ENCODE measurements around the gene HTR1D.
"Not testable (repeated sequence)": the region's sequence is repeated elsewhere in the genome, so short reads cannot be mapped to it uniquely, and the experiment has no call there.

The HTR1D gene

DNA sequence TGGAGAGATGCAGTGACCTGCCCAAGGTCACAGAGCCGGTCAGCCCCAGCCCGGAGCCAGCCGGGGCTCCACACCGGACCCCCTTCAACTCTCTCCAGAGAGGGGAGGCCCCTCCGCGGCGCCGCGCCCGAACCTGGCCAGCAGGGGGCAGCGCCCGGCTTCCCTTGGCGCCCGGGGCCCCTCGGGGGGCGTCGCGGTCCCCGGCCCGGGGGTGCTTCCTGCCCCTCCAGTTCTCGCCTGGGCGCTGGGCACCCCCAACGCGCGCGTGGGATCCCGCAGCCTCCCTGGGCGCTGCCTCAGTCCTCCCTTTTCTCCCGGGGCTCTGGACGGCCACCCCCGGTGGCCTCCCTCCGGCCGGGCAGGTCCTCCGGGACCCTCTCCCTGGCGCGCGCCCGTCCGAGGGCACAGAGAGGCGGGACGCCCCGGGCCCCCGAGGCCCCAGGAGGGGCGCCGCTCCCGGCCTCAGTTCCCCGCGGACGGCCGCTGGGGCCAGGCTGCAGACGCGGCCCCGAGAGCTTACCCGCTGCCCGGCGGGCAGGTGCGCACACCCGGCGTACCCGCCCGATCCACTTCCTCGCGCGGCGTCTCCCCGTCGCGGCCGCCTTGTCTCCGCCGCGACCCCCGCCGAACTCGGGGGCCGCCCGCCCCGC is 406 bp downstream of the HTR1D start:
- no peak for DNase-seq (ENCODE audit: low read depth)

DNA sequence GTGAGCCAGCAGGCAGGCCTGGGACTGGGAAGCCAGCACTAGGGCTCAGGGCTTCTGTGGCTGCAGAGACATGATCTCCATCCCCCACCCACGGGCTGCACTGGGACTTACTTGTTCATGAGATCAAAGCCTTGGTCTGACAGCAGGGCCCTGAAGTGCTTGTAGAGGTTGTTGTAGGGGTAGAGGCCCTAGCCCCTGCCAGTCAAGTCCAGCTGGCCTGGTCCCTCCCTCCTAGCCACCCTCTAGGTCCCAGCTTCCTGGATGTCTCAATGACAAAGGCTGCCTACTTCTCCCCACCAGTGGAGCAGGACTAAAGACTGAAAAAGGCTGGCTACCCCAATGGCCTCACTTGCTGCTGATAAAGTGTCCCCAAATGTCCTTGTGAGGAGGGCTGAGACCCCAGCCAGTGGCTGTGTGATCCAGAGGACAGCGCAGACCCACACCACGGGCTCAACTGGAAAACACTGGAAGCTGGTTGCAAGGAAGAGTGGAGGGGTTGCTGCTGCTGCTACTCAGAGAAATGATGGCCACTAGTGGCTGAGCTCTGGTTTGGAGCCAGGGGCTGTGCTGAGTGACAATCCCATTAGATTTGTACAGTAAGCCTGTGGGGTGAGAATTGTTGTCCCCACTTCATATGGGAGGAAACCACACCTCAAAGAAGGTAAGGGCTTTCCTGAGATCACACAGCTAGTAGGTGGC is 1.4 kb downstream of the HTR1D start:
- DNase-seq (ENCODE audit: low read depth): no peak

DNA sequence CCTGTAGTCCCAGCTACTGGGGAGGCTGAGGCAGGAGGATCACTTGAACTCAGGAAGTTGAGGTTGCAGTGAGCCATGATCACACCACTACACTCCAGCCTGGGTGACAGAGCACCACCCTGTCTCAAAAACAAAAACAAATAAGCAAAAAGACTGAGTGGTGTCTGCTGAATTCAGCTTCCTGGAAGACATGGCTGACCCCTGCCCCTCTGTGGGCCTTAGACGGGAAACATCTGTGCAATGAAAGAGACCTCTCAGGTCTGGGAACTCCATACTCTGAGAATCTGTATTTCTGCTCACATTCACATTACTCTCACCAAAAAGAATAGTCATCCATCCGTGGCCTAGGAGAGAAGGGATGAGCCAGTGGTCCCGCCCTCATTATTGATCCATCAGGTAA is 2.0 kb downstream of the HTR1D start:
- no peak for DNase-seq (ENCODE audit: low read depth)

DNA sequence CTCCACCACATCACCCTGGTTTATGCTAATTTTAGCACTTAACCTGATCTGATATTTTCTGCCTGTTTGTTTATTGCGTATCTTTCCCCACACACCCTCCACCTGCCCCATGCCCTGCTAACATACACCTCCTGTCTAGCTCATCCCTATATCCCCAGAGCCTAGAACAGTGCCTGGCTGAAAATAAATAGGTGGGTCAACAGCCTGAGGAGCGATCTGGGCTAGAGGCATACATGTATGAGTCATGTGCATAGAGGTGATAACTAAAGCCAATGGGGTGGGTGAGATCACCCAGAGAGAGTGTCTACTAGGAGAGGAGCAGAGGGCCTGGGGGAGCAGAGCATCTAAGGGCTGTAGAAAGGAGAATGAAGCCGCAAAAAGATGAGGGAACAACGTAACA is 2.7 kb downstream of the HTR1D start:
- DNase-seq (ENCODE audit: low read depth): no peak

DNA sequence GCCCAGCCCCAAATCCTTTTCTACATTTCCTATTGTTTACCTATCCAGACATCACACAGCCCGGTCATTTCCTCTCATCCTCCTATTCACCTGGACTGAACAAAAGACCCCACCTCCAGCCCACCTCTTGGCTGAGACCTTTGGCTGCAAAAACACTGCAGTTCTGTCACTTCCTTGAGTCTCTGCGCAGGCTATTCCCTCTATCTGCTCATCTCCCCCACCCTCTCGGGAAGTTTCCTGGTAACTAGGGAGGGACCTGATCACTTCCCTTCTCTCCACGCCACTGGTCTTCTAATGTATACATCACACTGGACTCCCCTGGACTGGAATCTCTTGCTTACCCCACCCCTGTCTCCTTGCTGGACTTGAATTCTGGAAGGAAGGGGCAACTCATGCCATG is 5.3 kb downstream of the HTR1D start:
- no peak for DNase-seq (ENCODE audit: low read depth)

DNA sequence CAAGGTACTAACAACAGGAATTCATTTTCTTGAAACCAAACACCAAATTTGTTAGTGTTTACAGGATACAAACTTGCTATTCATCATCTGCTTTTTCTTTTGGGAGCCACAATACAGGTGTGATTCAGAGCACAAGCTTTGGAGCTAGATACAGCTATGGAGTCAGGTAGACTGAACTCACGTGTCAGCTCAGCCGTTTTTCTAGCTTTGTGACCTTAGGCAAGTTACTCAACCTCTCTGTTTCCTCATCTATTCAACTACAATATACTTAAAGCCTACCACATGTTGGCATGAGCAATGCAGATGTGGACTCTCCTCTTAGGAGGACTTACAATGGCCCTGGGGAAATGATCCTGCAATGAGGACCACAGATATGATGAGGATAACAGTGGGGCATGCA is 6.3 kb downstream of the HTR1D start:
- no peak for DNase-seq (ENCODE audit: low read depth)

DNA sequence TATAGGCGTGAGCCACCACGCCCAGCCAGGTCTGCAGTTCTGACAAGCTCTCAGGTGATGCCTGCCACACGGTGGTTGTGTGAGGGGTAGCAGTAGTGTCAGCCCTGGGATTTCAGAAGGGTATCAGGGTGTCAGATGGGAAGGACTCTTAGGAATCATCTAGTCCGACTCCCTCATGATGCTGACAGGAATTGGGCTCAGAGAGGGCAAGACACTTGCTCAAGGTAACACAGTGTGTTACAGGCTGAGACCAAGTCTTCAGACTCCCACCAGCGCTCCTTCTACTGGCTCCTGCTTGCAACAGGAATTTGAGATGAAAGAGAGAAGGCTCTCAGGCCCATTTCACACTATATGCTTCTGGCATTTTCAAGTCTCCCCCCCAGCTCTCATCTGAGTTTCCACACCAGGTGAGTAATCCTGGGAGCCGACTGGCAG is 6.9 kb downstream of the HTR1D start:
- no peak for DNase-seq (ENCODE audit: low read depth)

DNA sequence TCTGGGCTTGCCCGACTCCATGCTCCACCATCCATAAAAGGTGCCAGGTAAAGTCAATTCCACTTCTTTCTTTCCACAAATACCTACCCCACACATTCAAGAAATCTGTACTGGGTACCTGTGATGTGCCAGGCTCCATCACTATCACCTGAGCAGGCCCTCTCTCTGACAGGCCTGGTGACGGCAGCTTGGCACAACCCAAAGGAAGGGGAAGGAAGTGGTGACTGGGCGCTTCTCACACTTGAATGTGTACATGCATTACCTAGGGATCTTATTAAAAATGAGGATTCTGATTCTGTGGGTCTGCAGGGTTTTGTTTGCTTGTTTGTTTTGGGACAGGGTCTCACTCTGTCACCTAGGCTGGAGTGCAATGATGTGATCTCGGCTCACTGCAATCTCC is 7.5 kb downstream of the HTR1D start:
- no peak for DNase-seq (ENCODE audit: low read depth)

DNA sequence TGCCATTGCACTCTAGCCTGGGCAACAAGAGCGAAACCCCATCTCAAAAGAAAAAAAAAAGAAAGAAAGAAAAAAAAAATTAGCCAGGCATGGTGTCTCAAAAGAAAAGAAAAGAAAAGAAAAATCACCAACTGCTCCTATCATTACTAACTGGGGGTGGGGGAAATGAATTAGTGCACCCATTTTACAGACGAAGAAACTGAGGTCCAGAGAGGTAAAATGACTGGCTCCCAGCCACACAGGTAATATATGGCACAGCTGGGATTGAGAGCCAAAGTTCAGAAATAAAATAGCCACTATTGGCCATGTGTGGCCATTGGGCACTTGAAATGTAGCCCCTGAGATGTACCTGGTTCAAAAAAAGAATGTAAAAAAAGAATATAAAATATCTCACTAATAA is 8.8 kb downstream of the HTR1D start:
- no peak for DNase-seq (ENCODE audit: low read depth)

DNA sequence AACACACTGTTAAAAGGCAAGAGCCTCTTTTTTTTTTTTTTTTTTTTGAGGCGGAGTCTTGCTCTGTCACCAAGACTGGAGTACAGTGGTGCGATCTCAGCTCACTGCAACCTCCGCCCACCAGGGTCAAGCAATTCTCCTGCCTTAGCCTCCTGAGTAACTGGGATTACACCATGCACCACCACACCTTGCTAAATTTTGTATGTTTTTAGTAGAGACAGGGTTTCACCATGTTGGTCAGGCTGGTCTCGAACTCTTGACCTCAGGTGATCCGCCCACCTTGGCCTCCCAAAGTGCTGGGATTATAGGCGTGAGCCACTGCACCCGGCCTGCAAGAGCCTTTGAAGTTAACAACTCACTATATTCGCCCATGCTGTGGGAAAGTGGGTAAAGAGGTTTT is 9.6 kb downstream of the HTR1D start:
- not testable (repeated sequence) for DNase-seq (ENCODE audit: low read depth)

DNA sequence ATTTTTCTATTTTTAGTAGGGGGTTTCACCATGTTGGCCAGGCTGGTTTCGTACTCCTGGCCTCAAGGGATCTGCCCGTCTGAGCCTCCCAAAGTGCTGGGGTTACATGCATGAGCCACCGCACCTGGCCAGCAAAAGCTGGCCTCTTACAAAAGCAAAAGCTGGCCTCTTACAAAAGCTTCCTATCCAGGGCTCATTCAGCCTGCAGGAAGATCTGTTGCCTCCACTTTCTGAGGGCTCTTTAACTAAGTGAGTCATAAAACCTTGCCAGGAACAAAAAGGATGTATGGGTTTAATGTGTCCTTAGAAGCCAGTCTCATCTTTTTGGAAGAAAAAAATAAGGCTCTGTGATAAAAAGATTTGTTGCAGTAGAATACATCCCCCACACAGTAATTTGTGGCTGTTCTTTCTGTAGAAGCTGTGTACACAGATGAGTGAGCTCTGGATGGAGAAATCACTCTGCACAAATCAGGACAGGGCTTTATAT is 15.0 kb downstream of the HTR1D start:
- DNase-seq (ENCODE audit: low read depth): no peak

DNA sequence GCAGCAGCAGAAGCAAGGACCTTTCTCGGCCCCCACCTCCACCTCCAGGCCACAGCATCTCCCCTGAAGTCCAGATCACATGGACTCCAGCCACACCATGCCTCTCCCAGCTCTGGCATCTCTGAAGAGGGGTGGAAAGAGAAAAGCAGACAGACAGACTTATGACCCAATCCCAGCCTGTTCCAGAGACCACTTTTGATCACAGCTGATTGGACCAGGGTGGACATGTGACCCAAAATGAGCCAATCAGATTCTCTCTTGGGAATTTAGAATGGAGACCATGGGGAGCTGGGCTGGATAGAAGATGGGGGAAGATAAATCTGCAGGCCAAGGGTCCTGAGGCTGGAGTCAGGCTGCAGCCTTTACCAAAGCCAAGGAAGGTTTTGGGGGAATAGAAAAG is 16.4 kb downstream of the HTR1D start:
- no peak for DNase-seq (ENCODE audit: low read depth)

DNA sequence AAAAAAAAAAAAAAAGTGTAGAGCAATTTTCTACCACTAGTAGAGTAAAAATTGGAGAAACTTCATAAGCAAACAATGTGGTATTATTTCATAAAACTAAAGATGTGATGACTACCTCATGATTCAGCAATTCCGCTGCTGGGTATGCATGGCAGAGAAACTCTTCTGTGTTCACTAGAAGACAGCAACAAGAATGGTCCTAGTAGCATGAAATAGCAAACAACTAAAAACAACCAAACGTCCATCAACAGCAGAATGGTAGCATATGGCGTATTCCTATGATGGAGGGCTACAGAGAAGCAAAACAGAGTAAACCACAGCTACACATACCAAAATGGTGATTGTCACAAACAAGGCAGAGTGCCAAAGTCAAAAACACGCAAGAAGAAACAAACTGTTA is 18.9 kb downstream of the HTR1D start:
- peak; percentile 86 for DNase-seq (ENCODE audit: low read depth)

DNA sequence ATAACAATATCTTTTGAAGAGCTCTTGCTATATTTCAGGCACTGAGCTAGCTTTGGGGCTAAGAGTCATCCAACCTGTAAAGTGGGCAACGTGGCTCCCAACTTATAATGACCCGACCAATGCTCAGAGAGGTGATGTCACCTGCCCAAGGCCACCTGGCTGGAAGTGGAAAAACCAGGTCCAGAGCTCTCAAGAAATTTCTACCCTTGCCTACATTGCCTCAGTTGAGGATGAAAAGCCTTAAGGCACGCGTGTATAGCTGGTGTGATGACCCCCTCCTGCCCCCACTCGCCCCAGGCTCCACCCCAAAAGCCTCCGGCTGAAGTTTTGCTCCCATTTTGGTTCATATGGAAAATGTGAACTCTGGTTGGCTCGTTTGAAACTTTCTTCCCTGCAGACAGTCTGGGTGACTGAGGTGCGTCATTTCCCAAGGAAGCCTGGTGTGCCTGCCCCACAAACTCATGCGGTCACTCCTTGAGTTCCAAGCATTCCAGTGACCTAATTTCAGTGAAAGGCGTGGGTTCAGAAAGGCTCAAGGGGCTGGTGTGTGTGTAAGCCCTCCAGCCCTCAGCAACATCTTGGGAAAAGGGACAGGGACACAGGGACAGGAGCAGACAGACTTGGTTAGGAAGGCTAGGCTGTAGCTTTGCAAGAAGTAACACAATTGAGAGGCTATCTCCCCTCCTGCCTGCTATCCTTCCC is 20.5 kb downstream of the HTR1D start:
- DNase-seq (ENCODE audit: low read depth): peak; percentile 85

DNA sequence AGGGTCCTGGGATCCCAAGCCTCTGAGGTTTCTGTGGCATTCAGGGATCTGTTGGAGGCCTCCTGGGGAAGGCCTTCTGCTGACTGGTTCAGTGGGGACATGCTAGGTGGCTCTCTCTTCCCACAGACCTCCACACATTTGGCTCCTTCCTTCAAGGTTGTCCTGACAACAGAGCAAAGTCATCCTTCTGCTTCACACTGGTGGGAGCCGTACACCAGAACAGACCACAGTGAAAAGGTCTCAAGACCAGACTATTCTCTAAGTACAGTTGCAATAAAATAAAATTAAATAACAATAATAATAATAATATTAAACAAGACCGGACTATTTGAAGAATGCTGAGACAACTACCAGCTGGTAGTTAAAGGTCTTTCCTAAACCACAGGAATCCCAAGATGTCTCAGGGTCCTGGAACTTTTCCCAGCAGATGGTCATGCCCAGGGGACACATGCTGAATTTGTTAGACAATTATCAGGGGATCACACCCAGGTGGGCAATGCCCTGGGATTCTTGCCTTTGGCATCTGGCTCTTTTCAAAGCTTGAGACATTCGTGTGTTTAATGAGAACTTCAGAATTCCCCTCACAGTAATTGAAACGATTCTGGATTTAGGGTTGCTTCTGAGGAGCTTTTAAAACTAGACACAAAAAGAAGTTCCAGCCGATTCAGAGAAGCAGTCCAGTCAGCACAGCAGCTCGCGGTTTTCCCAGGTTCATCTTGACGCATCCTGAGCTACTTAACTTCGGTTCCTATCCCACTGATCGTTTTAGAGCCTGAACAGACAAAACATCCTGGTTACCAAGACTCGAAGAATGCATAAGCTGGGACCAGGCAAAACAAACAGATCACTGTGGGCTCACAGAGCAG is 22.9 kb downstream of the HTR1D start:
- DNase-seq (ENCODE audit: low read depth): peak; percentile 59

DNA sequence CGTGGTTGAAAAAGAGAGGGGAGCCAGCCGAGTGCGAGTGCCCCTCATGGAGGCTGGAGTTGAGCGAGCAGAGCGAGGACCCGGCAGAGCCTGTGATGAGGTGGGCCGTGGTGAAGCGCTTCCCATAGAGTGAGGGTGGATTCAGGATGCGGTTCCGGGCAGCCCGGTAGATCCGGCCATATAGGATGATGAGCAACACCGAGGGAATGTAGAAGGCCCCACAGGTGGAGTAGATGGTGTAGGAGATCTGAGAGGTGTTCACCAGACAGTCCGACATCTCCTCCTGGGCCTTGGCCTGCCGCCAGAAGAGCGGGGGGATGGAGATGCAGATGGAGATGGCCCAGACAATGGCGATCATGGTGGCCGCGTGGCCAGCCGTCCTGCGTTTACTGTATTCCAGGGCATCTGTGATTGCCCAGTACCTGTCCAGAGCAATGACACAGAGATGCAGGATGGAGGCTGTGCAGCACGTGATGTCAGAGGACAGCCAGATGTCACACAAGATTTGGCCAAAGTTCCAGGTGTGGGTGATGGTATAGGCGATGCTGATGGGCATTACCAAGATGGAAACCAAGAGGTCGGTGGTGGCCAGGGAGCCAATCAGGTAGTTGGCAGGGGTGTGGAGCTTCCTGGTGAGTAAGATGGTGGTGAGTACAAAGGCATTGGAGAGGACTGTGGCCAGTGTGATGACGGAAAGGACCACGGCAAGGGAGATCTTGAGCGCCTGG is 23.7 kb downstream of the HTR1D start:
- DNase-seq (ENCODE audit: low read depth): no peak

DNA sequence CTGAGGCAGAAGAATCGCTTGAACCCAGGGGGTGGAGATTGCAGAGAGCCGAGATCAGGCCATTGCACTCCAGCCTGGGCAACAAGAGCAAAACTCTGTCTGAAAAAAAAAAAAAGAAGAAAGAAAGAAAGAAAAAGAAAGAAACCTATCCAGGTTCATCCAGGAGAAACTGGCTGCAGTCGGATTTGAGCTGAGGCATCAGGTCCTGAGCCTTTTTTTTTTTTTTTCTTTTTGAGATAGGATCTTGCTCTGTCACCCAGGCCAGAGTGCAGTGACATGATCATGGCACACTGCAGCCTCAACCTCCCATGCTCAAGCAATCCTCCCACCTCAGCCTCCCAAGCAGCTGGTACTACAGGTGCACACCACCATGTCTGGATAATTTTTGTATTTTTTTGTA is 26.1 kb downstream of the HTR1D start:
- no peak for DNase-seq (ENCODE audit: low read depth)

DNA sequence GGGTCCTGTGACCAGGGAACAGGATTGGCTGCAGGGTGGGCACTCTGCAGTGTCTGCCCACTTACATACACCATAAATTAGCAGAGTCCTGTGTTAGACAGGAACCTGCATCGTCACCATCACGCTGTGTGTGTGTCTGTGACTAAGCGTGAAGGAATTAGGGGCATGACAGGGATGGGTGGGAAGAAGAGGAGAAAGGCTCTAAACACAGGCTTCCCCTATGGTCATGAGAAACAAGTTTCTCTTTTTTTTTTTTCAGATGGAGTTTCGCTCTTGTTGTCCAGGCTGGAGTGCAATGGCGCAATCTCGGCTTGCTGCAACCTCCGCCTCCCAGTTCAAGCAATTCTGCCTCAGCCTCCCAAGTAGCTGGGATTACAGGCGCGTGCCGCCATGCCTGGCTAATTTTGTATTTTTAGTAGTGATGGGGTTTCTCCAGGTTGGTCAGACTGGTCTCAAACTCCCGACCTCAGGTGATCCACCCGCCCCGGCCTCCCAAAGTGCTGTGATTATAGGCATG is 28.3 kb downstream of the HTR1D start:
- not testable (repeated sequence) for DNase-seq (ENCODE audit: low read depth)

DNA sequence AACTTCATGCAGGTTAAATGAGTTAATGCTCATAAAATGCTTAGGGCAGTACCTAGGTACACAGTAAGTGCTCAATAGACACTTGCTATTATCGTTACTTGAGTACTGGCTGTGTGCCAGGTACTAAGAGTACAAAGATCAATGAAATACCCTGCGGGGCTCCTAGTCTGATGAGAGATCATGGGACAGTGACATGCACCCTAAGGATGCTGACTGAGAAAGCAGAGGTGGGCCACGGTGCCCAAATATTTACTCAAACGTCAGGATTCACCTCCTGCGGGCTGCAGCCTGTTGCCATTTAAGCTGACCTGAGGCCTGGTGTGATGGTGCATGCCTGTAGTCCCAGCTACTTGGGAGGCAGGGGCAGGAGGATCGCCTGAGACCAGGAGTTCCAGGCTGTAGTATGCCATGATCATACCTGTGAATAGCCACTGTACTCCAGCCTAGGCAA is 28.8 kb downstream of the HTR1D start:
- DNase-seq (ENCODE audit: low read depth): no peak

DNA sequence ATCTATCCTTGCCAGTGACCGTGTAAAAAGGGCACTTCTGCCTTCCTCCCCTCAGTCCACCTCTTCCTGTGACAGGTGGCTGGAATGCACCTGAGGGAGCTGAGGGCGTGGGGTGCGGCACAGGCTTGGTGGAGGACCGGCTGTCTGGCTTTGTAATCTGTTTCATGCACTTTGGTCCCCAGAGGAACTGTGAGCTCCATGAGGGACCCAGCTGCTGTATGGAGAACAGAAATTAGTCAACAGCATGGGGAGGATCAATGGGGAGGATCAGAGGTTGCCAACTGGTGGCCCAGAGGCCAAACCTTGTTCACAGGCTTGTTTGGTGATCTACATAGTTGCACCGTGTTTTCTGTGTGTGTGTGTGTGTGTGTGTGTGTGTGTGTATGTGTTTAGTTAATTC is 29.7 kb downstream of the HTR1D start:
- no peak for DNase-seq (ENCODE audit: low read depth)

DNA sequence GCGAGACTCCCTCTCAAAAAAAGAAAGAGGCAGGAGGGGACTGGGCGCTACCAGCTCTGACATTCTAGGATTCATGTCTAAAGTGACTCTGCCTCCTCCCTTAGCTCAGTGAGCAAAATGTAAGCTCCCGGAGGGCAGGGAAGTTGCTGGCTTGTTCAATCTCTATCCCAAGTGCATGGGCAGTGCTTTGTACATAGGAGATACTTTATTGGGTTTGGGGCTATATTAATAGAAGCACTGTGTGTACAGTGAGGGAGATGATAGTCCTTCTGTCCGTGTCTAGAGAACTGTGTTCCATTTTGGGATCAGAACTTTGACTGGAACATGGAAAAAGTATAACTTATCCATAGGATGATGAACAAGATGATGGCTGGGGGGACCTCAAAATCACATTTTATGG is 31.9 kb downstream of the HTR1D start:
- no peak for DNase-seq (ENCODE audit: low read depth)

Measured in stromal cell of bone marrow (primary cell).